Liver (tissue), 9 donors: ENCODE measurements around the gene PRG3. TPM values are rescaled to one million over a fixed set of nuclear protein-coding genes. Genes with fewer than 3 reads are reported as not detected.

Experiments used
- DNase-seq: peaks from one replicate; pipeline ENCODE4 v3.0.0-alpha.2; 2017; ENCODE audit warnings: low spot score
- H3K27ac ChIP-seq, 2 donors: one replicate each; pipeline ENCODE4 v1.7.0; 2013; ENCODE audit warnings: inconsistent platforms in 2 of 2, low read length in 2 of 2, control low read depth in 1 of 2, low read depth in 1 of 2, mild to moderate bottlenecking in 1 of 2
- H3K27me3 ChIP-seq, 4 donors: one replicate each; pipeline versions ENCODE4 v1.6.1 to v1.7.0; 2013; ENCODE audit warnings: low read length in 3 of 4, inconsistent platforms in 1 of 4, mild to moderate bottlenecking in 1 of 4, moderate library complexity in 1 of 4; ENCODE audit not compliant: control insufficient read depth in 4 of 4, insufficient read depth in 4 of 4
- H3K36me3 ChIP-seq, 4 donors: one replicate each; pipeline versions ENCODE4 v1.6.1 to v1.7.0; 2013; ENCODE audit warnings: low read length in 3 of 4, mild to moderate bottlenecking in 3 of 4, low read depth in 1 of 4, moderate library complexity in 1 of 4; ENCODE audit not compliant: control insufficient read depth in 4 of 4, insufficient read depth in 3 of 4
- H3K4me1 ChIP-seq, 4 donors: one replicate each; pipeline versions ENCODE4 v1.6.1 to v1.7.0; 2013; ENCODE audit warnings: low read length in 3 of 4, mild to moderate bottlenecking in 3 of 4, moderate library complexity in 1 of 4; ENCODE audit not compliant: control insufficient read depth in 4 of 4, insufficient read depth in 4 of 4
- H3K4me3 ChIP-seq, 3 donors: one replicate each; pipeline versions ENCODE4 v1.6.1 to v1.7.0; 2013; ENCODE audit warnings: low read length in 3 of 3, control low read depth in 1 of 3, low read depth in 1 of 3, mild to moderate bottlenecking in 1 of 3
- H3K9ac ChIP-seq, 2 donors: one replicate each; pipeline ENCODE4 v1.7.0; 2013; ENCODE audit warnings: low read length in 2 of 2, mild to moderate bottlenecking in 2 of 2, moderate library complexity in 2 of 2, control low read depth in 1 of 2, low read depth in 1 of 2
- H3K9me3 ChIP-seq, 4 donors: one replicate each; pipeline versions ENCODE4 v1.6.1 to v1.7.0; 2013; ENCODE audit warnings: low read length in 3 of 4; ENCODE audit not compliant: control insufficient read depth in 4 of 4
- ATF3 ChIP-seq: IDR thresholded peaks from 2 replicates; pipeline ENCODE4 v1.6.1; 2016; ENCODE audit warnings: antibody characterized with exemption
- CTCF ChIP-seq: fragments of 150-350 bp; IDR thresholded peaks from 2 replicates; pipeline ENCODE4 v1.5.1; 2017; ENCODE audit warnings: improper control_type of control experiment, low read depth, low read length; ENCODE audit not compliant: missing input control
- EGR1 ChIP-seq, 2 donors: IDR thresholded peaks; 2 replicates each; pipeline ENCODE4 v1.6.1; 2016 to 2018; ENCODE audit warnings: antibody characterized with exemption in 2 of 2, low read depth in 2 of 2
- FOXA1 ChIP-seq: IDR thresholded peaks from 2 replicates; pipeline ENCODE4 v1.6.1; 2016; ENCODE audit warnings: antibody characterized with exemption
- GABPA ChIP-seq, 2 donors: IDR thresholded peaks in 1 of 2; conservative IDR thresholded peaks in 1 of 2; 2 replicates each; pipeline ENCODE4 v1.6.1; 2016; ENCODE audit warnings: antibody characterized with exemption in 2 of 2, mild to moderate bottlenecking in 1 of 2, moderate library complexity in 1 of 2
- HNF4A ChIP-seq, 2 donors: conservative IDR thresholded peaks; 2 replicates each; pipeline ENCODE4 v1.6.1; 2016; ENCODE audit warnings: antibody characterized with exemption in 2 of 2, mild to moderate bottlenecking in 2 of 2
- HNF4G ChIP-seq: IDR thresholded peaks from 2 replicates; pipeline ENCODE4 v1.6.1; 2016; ENCODE audit warnings: antibody characterized with exemption
- NR2F2 ChIP-seq: IDR thresholded peaks from 2 replicates; pipeline ENCODE4 v1.6.1; 2016; ENCODE audit warnings: antibody characterized with exemption
- RAD21 ChIP-seq, 2 donors: IDR thresholded peaks; 2 replicates each; pipeline ENCODE4 v1.6.1; 2016; ENCODE audit warnings: antibody characterized with exemption in 2 of 2, mild to moderate bottlenecking in 2 of 2
- RXRA ChIP-seq, 2 donors: IDR thresholded peaks; 2 replicates each; pipeline ENCODE4 v1.6.1; 2017 to 2018; ENCODE audit warnings: antibody characterized with exemption in 2 of 2, mild to moderate bottlenecking in 1 of 2
- SP1 ChIP-seq: IDR thresholded peaks from 2 replicates; pipeline ENCODE4 v1.6.1; 2018; ENCODE audit warnings: antibody characterized with exemption, mild to moderate bottlenecking
- TAF1 ChIP-seq: conservative IDR thresholded peaks from 2 replicates; pipeline ENCODE4 v1.6.1; 2016; ENCODE audit warnings: antibody characterized with exemption, mild to moderate bottlenecking
- YY1 ChIP-seq: IDR thresholded peaks from 2 replicates; pipeline ENCODE4 v1.6.1; 2016; ENCODE audit warnings: antibody characterized with exemption, mild to moderate bottlenecking
- ZBTB33 ChIP-seq: IDR thresholded peaks from 2 replicates; pipeline ENCODE4 v1.6.1; 2016; ENCODE audit warnings: antibody characterized with exemption
- WGBS: extraction: QIAGEN DNeasy Blood & Tissue Kit; methylation state at CpG from one replicate; pipeline ENCODE4 v1.1.7; 2013; 5-methylcytosine and 5-hydroxymethylcytosine counted together
- polyA plus RNA-seq, 2 donors: library from polyadenylated mRNA; stranded (reverse) in 1 of 2; unstranded in 1 of 2; fragments of 200-250 nt in 1 of 2; fragments of >200 nt in 1 of 2; fragmentation: Nextera tagmentation in 1 of 2; extraction: Ambion mirVana in 1 of 2; gene quantifications; one replicate each; pipeline versions ENCODE4 v1.2.1 to v1.2.3, GENCODE V29; 2013 to 2015
- total RNA-seq, 2 donors: library from RNA; depleted of rRNA; stranded (reverse); fragments of >200 nt; gene quantifications; one replicate each; pipeline ENCODE4 v1.2.3, GENCODE V29; 2014
- TF ChIP-seq, protein P1 (sequence below): IDR thresholded peaks from 2 replicates; pipeline ENCODE4 v1.6.1; 2016; ENCODE audit warnings: antibody characterized with exemption, mild to moderate bottlenecking
- TF ChIP-seq, protein P2 (sequence below): IDR thresholded peaks from 2 replicates; pipeline ENCODE4 v1.6.1; 2016; ENCODE audit warnings: antibody characterized with exemption
- donor health status: healthy.
- donor health status: healthy.
- donor health status: healthy.
- donor health status: healthy.
- donor health status: healthy.

PRG3 gene
- total and polyA plus RNA-seq, 4 donors, result 0.22 to 4.9 TPM; not detected in 2

GRCh38 chr11:57416436-57416835 is 35.5 kb upstream of the PRG3 start:
- H3K27me3 ChIP-seq, result no peaks in the 10 kb centered on the region
- no peak overlapping the region for H3K9ac ChIP-seq
- no peak overlapping the region for H3K4me3 ChIP-seq
- no peaks in the 10 kb centered on the region for H3K9me3 ChIP-seq
- no peak overlapping the region for H3K27ac ChIP-seq
- 93% methylated on average over 3 of the region's 3 CpGs for WGBS
- DNase-seq, result no peak
- TF ChIP-seq TAF1, result no peak
- no peak for TF ChIP-seq EGR1 (IDR thresholded peaks at IDR 0.05; ENCODE audit: low read depth in 2 of 2)
- TF ChIP-seq RAD21 (IDR thresholded peaks at IDR 0.05), result no peak
- TF ChIP-seq ATF3, result no peak
- TF ChIP-seq HNF4G, result no peak
- TF ChIP-seq, protein P1, sequence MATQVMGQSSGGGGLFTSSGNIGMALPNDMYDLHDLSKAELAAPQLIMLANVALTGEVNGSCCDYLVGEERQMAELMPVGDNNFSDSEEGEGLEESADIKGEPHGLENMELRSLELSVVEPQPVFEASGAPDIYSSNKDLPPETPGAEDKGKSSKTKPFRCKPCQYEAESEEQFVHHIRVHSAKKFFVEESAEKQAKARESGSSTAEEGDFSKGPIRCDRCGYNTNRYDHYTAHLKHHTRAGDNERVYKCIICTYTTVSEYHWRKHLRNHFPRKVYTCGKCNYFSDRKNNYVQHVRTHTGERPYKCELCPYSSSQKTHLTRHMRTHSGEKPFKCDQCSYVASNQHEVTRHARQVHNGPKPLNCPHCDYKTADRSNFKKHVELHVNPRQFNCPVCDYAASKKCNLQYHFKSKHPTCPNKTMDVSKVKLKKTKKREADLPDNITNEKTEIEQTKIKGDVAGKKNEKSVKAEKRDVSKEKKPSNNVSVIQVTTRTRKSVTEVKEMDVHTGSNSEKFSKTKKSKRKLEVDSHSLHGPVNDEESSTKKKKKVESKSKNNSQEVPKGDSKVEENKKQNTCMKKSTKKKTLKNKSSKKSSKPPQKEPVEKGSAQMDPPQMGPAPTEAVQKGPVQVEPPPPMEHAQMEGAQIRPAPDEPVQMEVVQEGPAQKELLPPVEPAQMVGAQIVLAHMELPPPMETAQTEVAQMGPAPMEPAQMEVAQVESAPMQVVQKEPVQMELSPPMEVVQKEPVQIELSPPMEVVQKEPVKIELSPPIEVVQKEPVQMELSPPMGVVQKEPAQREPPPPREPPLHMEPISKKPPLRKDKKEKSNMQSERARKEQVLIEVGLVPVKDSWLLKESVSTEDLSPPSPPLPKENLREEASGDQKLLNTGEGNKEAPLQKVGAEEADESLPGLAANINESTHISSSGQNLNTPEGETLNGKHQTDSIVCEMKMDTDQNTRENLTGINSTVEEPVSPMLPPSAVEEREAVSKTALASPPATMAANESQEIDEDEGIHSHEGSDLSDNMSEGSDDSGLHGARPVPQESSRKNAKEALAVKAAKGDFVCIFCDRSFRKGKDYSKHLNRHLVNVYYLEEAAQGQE, result no peak
- TF ChIP-seq HNF4A (conservative IDR thresholded peaks at IDR 0.05), result no peak
- TF ChIP-seq SP1, result no peak
- no peak for TF ChIP-seq FOXA1
- no peak for TF ChIP-seq GABPA (IDR thresholded peaks at IDR 0.05 in 1 of 2, conservative IDR thresholded peaks at IDR 0.05 in 1 of 2)
- TF ChIP-seq, protein P2, sequence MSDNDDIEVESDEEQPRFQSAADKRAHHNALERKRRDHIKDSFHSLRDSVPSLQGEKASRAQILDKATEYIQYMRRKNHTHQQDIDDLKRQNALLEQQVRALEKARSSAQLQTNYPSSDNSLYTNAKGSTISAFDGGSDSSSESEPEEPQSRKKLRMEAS, result no peak
- no peak for TF ChIP-seq CTCF
- TF ChIP-seq YY1, result no peak
- TF ChIP-seq RXRA (IDR thresholded peaks at IDR 0.05), result no peak
- no peak for TF ChIP-seq NR2F2
- TF ChIP-seq ZBTB33, result no peak
- H3K36me3 ChIP-seq, result peaks cover 32 to 82% (median 75%) of the 10 kb centered on the region in 4 donors
- H3K4me1 ChIP-seq, result peaks cover 0 to 6% (median under 1%) of the 10 kb centered on the region in 4 donors
